ENCODE data around the gene UQCRFS1.

GRCh38 chr19:29248332-29248844 is 35.4 kb upstream of the UQCRFS1 start:
- TF ChIP-seq, protein P1, sequence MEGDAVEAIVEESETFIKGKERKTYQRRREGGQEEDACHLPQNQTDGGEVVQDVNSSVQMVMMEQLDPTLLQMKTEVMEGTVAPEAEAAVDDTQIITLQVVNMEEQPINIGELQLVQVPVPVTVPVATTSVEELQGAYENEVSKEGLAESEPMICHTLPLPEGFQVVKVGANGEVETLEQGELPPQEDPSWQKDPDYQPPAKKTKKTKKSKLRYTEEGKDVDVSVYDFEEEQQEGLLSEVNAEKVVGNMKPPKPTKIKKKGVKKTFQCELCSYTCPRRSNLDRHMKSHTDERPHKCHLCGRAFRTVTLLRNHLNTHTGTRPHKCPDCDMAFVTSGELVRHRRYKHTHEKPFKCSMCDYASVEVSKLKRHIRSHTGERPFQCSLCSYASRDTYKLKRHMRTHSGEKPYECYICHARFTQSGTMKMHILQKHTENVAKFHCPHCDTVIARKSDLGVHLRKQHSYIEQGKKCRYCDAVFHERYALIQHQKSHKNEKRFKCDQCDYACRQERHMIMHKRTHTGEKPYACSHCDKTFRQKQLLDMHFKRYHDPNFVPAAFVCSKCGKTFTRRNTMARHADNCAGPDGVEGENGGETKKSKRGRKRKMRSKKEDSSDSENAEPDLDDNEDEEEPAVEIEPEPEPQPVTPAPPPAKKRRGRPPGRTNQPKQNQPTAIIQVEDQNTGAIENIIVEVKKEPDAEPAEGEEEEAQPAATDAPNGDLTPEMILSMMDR (IDR thresholded peaks at IDR 0.05), result no peak
- no peak for TF ChIP-seq POLR2A (IDR thresholded peaks at IDR 0.05)
